GM23338 (cell line): Measurements from ENCODE around the gene KRTAP10-5. TPM values are rescaled to one million over a fixed set of nuclear protein-coding genes. Genes with fewer than 3 reads are reported as not detected.

Source experiments
- ATAC-seq: fragments of 200-7000 bp; cut with Tn5 transposase; 3 replicates; pipeline ENCODE4 v1.9.1; 2020
- DNase-seq: peaks from one replicate; pipeline ENCODE4 v3.0.0-alpha.2; 2015; ENCODE audit warnings: low spot score
- H2AFZ ChIP-seq: fragments of 200-600 bp; sonication (generic); 2 replicates; pipeline ENCODE4 v1.8.0; 2016; ENCODE audit warnings: antibody characterized with exemption, mild to moderate bottlenecking, moderate library complexity
- H3F3A ChIP-seq: fragments of 200-600 bp; sonication (generic); replicated peaks from 2 replicates; pipeline ENCODE4 v1.8.0; 2017; ENCODE audit warnings: antibody characterized with exemption, mixed run types, low read depth
- H3K27ac ChIP-seq: fragments of 200-600 bp; sonication (generic); 2 replicates; pipeline ENCODE4 v1.6.1; 2016; ENCODE audit warnings: low read depth
- H3K27me3 ChIP-seq: fragments of 200-600 bp; sonication (generic); 2 replicates; pipeline ENCODE4 v1.8.0; 2016; ENCODE audit warnings: mild to moderate bottlenecking, mixed run types, moderate library complexity; ENCODE audit not compliant: insufficient read depth
- H3K36me3 ChIP-seq: fragments of 200-600 bp; sonication (generic); 2 replicates; pipeline ENCODE4 v1.8.0; 2016; ENCODE audit warnings: mild to moderate bottlenecking; ENCODE audit not compliant: insufficient read depth
- H3K4me1 ChIP-seq: fragments of 200-600 bp; sonication (generic); 2 replicates; pipeline ENCODE4 v1.8.0; 2016; ENCODE audit warnings: mild to moderate bottlenecking, moderate library complexity; ENCODE audit not compliant: insufficient read depth
- H3K4me2 ChIP-seq: fragments of 200-600 bp; sonication (generic); 2 replicates; pipeline ENCODE4 v1.7.1; 2017; ENCODE audit warnings: mixed run types
- H3K4me3 ChIP-seq: fragments of 200-600 bp; sonication (generic); 2 replicates; pipeline ENCODE4 v1.6.1; 2016; ENCODE audit warnings: mixed run types
- H3K79me2 ChIP-seq: fragments of 200-600 bp; sonication (generic); replicated peaks from 2 replicates; pipeline ENCODE4 v1.8.0; 2017; ENCODE audit warnings: mild to moderate bottlenecking; ENCODE audit not compliant: insufficient read depth
- H3K9me2 ChIP-seq: fragments of 200-600 bp; sonication (generic); 2 replicates; pipeline ENCODE4 v1.8.0; 2017; ENCODE audit not compliant: insufficient read depth
- H4K20me1 ChIP-seq: fragments of 200-600 bp; sonication (generic); replicated peaks from 2 replicates; pipeline ENCODE4 v1.8.0; 2017; ENCODE audit warnings: mild to moderate bottlenecking; ENCODE audit not compliant: insufficient read depth
- H3K27ac Mint-ChIP-seq: 2 replicates; pipeline ENCODE4 v1.8.0; 2020; ENCODE audit warnings: inconsistent platforms, mild to moderate bottlenecking, moderate library complexity, mixed read lengths
- H3K27me3 Mint-ChIP-seq: 3 replicates; pipeline ENCODE4 v1.8.0; 2022; ENCODE audit warnings: low read depth, mild to moderate bottlenecking, moderate library complexity, mixed read lengths, inconsistent platforms; ENCODE audit not compliant: insufficient read depth, poor library complexity
- H3K36me3 Mint-ChIP-seq: 3 replicates; pipeline ENCODE4 v1.8.0; 2021; ENCODE audit warnings: low read depth, mild to moderate bottlenecking, inconsistent platforms, moderate library complexity, mixed read lengths
- H3K4me1 Mint-ChIP-seq: 3 replicates; pipeline ENCODE4 v1.8.0; 2020; ENCODE audit warnings: mild to moderate bottlenecking, inconsistent platforms, mixed read lengths
- H3K4me3 Mint-ChIP-seq: 3 replicates; pipeline ENCODE4 v1.8.0; 2021; ENCODE audit warnings: moderate library complexity, mild to moderate bottlenecking, inconsistent platforms, mixed read lengths
- H3K9me3 Mint-ChIP-seq: 3 replicates; pipeline ENCODE4 v1.8.0; 2020; ENCODE audit warnings: moderate library complexity, mild to moderate bottlenecking, inconsistent platforms, mixed read lengths
- CREB1 ChIP-seq: fragments of 250-450 bp; sonication (Bioruptor Pico); IDR thresholded peaks from 2 replicates; pipeline ENCODE4 v1.5.0; 2020; ENCODE audit warnings: low read depth, mild to moderate bottlenecking, moderate library complexity
- EZH2 ChIP-seq: fragments of 200-600 bp; sonication (generic); IDR thresholded peaks from one replicate; pipeline ENCODE4 v1.8.0; 2017; ENCODE audit warnings: antibody characterized with exemption, mild to moderate bottlenecking, low read depth; ENCODE audit not compliant: unreplicated experiment
- EZH2phosphoT487 ChIP-seq: fragments of 200-600 bp; sonication (generic); IDR thresholded peaks from one replicate; pipeline ENCODE4 v1.8.1; 2018; ENCODE audit warnings: antibody characterized with exemption; ENCODE audit not compliant: unreplicated experiment
- JUNB ChIP-seq: IDR thresholded peaks from one replicate; pipeline ENCODE4 v1.6.1; 2016; ENCODE audit warnings: antibody characterized with exemption; ENCODE audit not compliant: unreplicated experiment
- NANOG ChIP-seq: IDR thresholded peaks from 2 replicates; pipeline ENCODE4 v1.6.1; 2016; ENCODE audit warnings: antibody characterized with exemption, borderline replicate concordance
- ZNF114 ChIP-seq: fragments of 250-450 bp; sonication (Bioruptor Pico); IDR thresholded peaks from 2 replicates; pipeline ENCODE4 v1.5.0; 2020; ENCODE audit warnings: mild to moderate bottlenecking, moderate library complexity
- ZNF331 ChIP-seq: fragments of 250-450 bp; sonication (Bioruptor Pico); IDR thresholded peaks from 2 replicates; pipeline ENCODE4 v1.5.0; 2020; ENCODE audit warnings: low read depth, mild to moderate bottlenecking, moderate library complexity
- polyA plus RNA-seq: library from polyadenylated mRNA; unstranded; fragments of >200 nt; fragmentation: Nextera tagmentation; extraction: Ambion mirVana; gene quantifications from 2 replicates; pipeline ENCODE4 v1.2.1, GENCODE V29; 2016
- total RNA-seq: library from RNA; depleted of rRNA; stranded (reverse); fragments of >200 nt; shearing (Covaris generic); gene quantifications from 2 replicates; pipeline ENCODE4 v1.2.3, GENCODE V29; 2014
- TF ChIP-seq, protein P1 (sequence below): fragments of 250-450 bp; sonication (Bioruptor Pico); IDR thresholded peaks from 2 replicates; pipeline ENCODE4 v1.5.0; 2020; ENCODE audit warnings: mild to moderate bottlenecking, moderate library complexity
- TF ChIP-seq, protein P2 (sequence below), 2 experiments: fragments of 200-600 bp in 1 of 2; sonication (generic) in 1 of 2; conservative IDR thresholded peaks; 2 replicates each; pipeline versions ENCODE4 v1.5.1 to v1.6.1; 2016 to 2017; ENCODE audit warnings: antibody characterized with exemption in 2 of 2, low read depth in 2 of 2, mild to moderate bottlenecking in 2 of 2, moderate library complexity in 1 of 2
- TF ChIP-seq, protein P3 (sequence below): IDR thresholded peaks from one replicate; pipeline ENCODE4 v1.6.1; 2018; ENCODE audit warnings: antibody characterized with exemption; ENCODE audit not compliant: unreplicated experiment

KRTAP10-5 gene
- total and polyA plus RNA-seq, 2 experiments from 2014 or later, result not detected

DNA sequence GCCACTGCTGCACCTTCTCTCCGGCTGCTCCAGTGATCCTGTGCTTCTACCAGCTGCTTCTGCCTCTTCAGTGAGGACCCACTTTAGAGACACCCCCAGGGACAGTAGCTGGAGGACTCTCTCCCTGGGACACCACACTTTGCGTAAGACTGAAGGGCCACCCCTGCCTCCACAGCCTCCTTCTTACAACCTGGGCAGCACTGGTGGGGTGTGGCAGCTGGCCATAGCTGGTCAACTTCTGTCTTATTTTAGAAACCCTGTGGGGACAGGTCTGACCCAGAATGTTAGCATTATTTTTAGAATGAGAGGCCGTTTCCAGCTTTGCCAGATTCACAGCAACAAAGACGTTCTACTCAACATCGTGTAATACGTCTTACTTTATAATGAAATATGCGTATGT, 45.4 kb upstream of the KRTAP10-5 start:
- H3K4me2 ChIP-seq, result no peak overlapping the region
- ATAC-seq, result no peak

More for the DNA sequence above, 45.4 kb upstream of the KRTAP10-5 start:
- Histone ChIP-seq H2AFZ (no peak overlapping the region), H4K20me1 (no peaks in the 10 kb centered on the region), H3K4me3 (no peak overlapping the region), H3K79me2 (no peaks in the 10 kb centered on the region), H3F3A (no peaks in the 10 kb centered on the region), H3K27ac (no peak overlapping the region), H3K36me3 (no peaks in the 10 kb centered on the region; the same call in 1 of the 2 replicates), H3K27me3 (no peaks in the 10 kb centered on the region), H3K4me1 (no peaks in the 10 kb centered on the region), H3K9me2 (no peaks in the 10 kb centered on the region)
- DNase-seq, result no peak
- H3K9me3 Mint-ChIP-seq, result peaks cover 37% of the 10 kb centered on the region
- no peak for TF ChIP-seq ZNF331
- TF ChIP-seq JUNB, result no peak
- TF ChIP-seq EZH2, result no peak
- TF ChIP-seq EZH2phosphoT487, result no peak
- TF ChIP-seq NANOG, result no peak
- TF ChIP-seq ZNF114 (CRISPR knock-in tag), result no peak
- TF ChIP-seq, protein P1, sequence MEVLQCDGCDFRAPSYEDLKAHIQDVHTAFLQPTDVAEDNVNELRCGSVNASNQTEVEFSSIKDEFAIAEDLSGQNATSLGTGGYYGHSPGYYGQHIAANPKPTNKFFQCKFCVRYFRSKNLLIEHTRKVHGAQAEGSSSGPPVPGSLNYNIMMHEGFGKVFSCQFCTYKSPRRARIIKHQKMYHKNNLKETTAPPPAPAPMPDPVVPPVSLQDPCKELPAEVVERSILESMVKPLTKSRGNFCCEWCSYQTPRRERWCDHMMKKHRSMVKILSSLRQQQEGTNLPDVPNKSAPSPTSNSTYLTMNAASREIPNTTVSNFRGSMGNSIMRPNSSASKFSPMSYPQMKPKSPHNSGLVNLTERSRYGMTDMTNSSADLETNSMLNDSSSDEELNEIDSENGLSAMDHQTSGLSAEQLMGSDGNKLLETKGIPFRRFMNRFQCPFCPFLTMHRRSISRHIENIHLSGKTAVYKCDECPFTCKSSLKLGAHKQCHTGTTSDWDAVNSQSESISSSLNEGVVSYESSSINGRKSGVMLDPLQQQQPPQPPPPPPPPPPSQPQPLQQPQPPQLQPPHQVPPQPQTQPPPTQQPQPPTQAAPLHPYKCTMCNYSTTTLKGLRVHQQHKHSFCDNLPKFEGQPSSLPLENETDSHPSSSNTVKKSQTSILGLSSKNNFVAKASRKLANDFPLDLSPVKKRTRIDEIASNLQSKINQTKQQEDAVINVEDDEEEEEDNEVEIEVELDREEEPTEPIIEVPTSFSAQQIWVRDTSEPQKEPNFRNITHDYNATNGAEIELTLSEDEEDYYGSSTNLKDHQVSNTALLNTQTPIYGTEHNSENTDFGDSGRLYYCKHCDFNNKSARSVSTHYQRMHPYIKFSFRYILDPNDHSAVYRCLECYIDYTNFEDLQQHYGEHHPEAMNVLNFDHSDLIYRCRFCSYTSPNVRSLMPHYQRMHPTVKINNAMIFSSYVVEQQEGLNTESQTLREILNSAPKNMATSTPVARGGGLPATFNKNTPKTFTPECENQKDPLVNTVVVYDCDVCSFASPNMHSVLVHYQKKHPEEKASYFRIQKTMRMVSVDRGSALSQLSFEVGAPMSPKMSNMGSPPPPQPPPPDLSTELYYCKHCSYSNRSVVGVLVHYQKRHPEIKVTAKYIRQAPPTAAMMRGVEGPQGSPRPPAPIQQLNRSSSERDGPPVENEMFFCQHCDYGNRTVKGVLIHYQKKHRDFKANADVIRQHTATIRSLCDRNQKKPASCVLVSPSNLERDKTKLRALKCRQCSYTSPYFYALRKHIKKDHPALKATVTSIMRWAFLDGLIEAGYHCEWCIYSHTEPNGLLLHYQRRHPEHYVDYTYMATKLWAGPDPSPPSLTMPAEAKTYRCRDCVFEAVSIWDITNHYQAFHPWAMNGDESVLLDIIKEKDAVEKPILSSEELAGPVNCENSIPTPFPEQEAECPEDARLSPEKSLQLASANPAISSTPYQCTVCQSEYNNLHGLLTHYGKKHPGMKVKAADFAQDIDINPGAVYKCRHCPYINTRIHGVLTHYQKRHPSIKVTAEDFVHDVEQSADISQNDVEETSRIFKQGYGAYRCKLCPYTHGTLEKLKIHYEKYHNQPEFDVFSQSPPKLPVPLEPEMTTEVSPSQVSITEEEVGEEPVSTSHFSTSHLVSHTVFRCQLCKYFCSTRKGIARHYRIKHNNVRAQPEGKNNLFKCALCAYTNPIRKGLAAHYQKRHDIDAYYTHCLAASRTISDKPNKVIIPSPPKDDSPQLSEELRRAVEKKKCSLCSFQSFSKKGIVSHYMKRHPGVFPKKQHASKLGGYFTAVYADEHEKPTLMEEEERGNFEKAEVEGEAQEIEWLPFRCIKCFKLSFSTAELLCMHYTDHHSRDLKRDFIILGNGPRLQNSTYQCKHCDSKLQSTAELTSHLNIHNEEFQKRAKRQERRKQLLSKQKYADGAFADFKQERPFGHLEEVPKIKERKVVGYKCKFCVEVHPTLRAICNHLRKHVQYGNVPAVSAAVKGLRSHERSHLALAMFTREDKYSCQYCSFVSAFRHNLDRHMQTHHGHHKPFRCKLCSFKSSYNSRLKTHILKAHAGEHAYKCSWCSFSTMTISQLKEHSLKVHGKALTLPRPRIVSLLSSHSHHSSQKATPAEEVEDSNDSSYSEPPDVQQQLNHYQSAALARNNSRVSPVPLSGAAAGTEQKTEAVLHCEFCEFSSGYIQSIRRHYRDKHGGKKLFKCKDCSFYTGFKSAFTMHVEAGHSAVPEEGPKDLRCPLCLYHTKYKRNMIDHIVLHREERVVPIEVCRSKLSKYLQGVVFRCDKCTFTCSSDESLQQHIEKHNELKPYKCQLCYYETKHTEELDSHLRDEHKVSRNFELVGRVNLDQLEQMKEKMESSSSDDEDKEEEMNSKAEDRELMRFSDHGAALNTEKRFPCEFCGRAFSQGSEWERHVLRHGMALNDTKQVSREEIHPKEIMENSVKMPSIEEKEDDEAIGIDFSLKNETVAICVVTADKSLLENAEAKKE (CRISPR knock-in tag), result no peak
- TF ChIP-seq, protein P2, sequence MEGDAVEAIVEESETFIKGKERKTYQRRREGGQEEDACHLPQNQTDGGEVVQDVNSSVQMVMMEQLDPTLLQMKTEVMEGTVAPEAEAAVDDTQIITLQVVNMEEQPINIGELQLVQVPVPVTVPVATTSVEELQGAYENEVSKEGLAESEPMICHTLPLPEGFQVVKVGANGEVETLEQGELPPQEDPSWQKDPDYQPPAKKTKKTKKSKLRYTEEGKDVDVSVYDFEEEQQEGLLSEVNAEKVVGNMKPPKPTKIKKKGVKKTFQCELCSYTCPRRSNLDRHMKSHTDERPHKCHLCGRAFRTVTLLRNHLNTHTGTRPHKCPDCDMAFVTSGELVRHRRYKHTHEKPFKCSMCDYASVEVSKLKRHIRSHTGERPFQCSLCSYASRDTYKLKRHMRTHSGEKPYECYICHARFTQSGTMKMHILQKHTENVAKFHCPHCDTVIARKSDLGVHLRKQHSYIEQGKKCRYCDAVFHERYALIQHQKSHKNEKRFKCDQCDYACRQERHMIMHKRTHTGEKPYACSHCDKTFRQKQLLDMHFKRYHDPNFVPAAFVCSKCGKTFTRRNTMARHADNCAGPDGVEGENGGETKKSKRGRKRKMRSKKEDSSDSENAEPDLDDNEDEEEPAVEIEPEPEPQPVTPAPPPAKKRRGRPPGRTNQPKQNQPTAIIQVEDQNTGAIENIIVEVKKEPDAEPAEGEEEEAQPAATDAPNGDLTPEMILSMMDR (conservative IDR thresholded peaks at IDR 0.05; ENCODE audit: low read depth in 2 of 2), result no peak
- TF ChIP-seq CREB1 (CRISPR knock-in tag), result no peak
- TF ChIP-seq, protein P3, sequence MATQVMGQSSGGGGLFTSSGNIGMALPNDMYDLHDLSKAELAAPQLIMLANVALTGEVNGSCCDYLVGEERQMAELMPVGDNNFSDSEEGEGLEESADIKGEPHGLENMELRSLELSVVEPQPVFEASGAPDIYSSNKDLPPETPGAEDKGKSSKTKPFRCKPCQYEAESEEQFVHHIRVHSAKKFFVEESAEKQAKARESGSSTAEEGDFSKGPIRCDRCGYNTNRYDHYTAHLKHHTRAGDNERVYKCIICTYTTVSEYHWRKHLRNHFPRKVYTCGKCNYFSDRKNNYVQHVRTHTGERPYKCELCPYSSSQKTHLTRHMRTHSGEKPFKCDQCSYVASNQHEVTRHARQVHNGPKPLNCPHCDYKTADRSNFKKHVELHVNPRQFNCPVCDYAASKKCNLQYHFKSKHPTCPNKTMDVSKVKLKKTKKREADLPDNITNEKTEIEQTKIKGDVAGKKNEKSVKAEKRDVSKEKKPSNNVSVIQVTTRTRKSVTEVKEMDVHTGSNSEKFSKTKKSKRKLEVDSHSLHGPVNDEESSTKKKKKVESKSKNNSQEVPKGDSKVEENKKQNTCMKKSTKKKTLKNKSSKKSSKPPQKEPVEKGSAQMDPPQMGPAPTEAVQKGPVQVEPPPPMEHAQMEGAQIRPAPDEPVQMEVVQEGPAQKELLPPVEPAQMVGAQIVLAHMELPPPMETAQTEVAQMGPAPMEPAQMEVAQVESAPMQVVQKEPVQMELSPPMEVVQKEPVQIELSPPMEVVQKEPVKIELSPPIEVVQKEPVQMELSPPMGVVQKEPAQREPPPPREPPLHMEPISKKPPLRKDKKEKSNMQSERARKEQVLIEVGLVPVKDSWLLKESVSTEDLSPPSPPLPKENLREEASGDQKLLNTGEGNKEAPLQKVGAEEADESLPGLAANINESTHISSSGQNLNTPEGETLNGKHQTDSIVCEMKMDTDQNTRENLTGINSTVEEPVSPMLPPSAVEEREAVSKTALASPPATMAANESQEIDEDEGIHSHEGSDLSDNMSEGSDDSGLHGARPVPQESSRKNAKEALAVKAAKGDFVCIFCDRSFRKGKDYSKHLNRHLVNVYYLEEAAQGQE, result no peak
- no peaks in the 10 kb centered on the region for H3K4me1 Mint-ChIP-seq
- no peak overlapping the region for H3K27ac Mint-ChIP-seq
- H3K4me3 Mint-ChIP-seq, result no peak overlapping the region
- peaks cover 7% of the 10 kb centered on the region for H3K27me3 Mint-ChIP-seq
- peaks cover 18% of the 10 kb centered on the region for H3K36me3 Mint-ChIP-seq
